ENCODE data around the gene ADD1.
"Not testable (repeated sequence)": the region's sequence is repeated elsewhere in the genome, so short reads cannot be mapped to it uniquely, and the experiment has no call there.

Gene ADD1

DNA sequence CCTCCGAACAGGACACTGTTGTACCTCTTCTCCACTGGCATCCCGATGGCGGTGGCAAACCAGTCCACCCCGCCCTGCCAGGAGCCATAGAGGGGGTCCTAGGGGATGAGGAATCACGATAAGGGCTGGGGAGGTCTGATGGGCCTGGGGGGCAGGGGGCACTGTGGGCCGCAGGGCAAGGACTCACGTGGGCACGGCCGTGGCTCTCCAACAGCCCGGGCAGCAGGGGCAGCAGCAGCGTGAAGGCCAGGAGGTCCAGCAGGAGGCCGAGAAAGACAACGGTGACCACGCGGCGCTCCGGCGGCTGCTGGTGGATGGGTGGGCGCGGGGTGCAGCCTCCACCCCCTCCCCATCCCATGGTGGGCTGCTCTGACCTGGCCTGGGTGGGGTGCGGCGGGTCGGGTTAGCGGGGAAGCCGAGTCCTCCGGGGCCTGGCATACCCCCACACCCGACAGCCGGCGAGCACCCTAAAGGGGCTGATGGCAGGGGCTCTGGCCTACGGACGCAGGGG is 90.0 kb downstream of the ADD1 start:
- peaks cover 11% of the 10 kb centered on the region for H3K4me1 ChIP-seq (ENCODE audit: control insufficient read depth, insufficient read depth, low read length)
- H3K9me3 ChIP-seq (ENCODE audit: control insufficient read depth, insufficient read depth, low read length): no peaks in the 10 kb centered on the region
- peak overlapping the region; percentile 58 for H3K4me3 ChIP-seq (ENCODE audit: low read depth, low read length)
- H3K9ac ChIP-seq (ENCODE audit: low read depth, low read length): no peak overlapping the region
- no peak overlapping the region for H3K27ac ChIP-seq (ENCODE audit: low read depth, low read length)
- no peaks in the 10 kb centered on the region for H3K27me3 ChIP-seq (ENCODE audit: control insufficient read depth, insufficient read depth, low read length)
- H3K36me3 ChIP-seq (ENCODE audit: control insufficient read depth, insufficient read depth, low read length): peaks cover 57% of the 10 kb centered on the region

- Histone ChIP-seq H3K4me3 (ENCODE audit: low read depth, low read length) (peak overlapping the region; percentile 94), H3K9me3 (ENCODE audit: control insufficient read depth, insufficient read depth, low read length) (no peaks in the 10 kb centered on the region), H3K4me1 (ENCODE audit: control insufficient read depth, insufficient read depth, low read length) (peaks cover 11% of the 10 kb centered on the region), H3K9ac (ENCODE audit: low read depth, low read length) (peak overlapping the region; percentile 80; the same call in 1 of the 2 replicates), H3K27ac (ENCODE audit: low read depth, low read length) (no peak overlapping the region), H3K27me3 (ENCODE audit: control insufficient read depth, insufficient read depth, low read length) (no peaks in the 10 kb centered on the region), H3K36me3 (ENCODE audit: control insufficient read depth, insufficient read depth, low read length) (peaks cover 57% of the 10 kb centered on the region)
These were observed 90.6 kb downstream of the ADD1 start for GRCh38 chr4:2934077-2934812.

DNA sequence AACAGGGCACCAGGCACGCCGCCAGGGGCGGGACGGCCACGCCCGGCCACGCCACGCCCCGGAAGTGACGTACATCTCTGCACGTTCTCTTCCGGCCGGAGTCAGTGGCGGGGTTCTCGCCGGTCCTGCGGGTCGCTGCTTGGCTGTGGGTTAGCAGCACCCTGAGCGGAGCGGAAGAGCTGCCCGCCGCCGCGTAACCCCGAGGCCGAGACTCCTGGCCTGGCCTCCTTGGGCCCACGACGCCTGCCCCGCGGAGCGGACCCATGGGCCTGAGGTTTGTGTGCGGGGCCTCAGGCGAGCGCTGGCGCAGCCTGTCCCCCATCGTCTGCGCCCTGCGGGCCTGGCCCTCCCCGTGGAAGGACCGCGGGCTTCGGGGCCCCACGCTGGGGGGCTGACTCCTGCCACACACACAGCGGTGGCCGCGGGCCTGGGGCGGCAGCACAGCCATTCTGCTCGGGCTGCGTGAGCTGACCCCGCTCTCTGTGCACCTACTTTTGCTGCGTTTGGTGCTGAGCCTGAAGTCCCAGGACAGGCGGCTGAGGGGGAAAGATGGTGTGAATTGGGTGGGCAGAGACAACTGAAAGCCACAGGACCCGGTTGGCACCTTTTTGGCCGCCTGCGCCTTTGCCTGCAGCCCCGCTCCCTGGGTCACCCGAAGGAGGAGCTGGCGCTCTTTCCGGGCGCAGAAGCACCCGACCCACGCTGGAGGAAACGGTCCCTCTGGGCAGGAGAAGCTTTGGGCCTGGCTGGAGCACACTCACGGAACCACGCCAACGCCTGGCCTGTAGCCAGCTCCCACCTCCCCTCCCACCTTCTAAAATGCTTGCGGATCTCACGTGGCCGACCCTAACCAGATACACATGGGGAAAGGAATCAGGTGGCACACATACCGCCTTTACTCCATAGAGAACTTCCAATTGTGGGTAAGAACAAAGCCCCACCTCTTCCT is 91.4 kb downstream of the ADD1 start:
- Histone ChIP-seq H3K27me3 (ENCODE audit: control insufficient read depth, insufficient read depth, low read length) (no peaks in the 10 kb centered on the region), H3K27ac (ENCODE audit: low read depth, low read length) (peak overlapping the region; percentile 72), H3K4me3 (ENCODE audit: low read depth, low read length) (peak overlapping the region; percentile 94), H3K9me3 (ENCODE audit: control insufficient read depth, insufficient read depth, low read length) (no peaks in the 10 kb centered on the region), H3K36me3 (ENCODE audit: control insufficient read depth, insufficient read depth, low read length) (peaks cover 57% of the 10 kb centered on the region), H3K9ac (ENCODE audit: low read depth, low read length) (peak overlapping the region; percentile 80), H3K4me1 (ENCODE audit: control insufficient read depth, insufficient read depth, low read length) (peaks cover 11% of the 10 kb centered on the region)

GRCh38 chr4:2935762-2936743 is 92.4 kb downstream of the ADD1 start:
- no peaks in the 10 kb centered on the region for H3K27me3 ChIP-seq (ENCODE audit: control insufficient read depth, insufficient read depth, low read length)
- H3K4me1 ChIP-seq (ENCODE audit: control insufficient read depth, insufficient read depth, low read length): peaks cover 11% of the 10 kb centered on the region
- peak overlapping the region; percentile 72 for H3K27ac ChIP-seq (ENCODE audit: low read depth, low read length)
- H3K36me3 ChIP-seq (ENCODE audit: control insufficient read depth, insufficient read depth, low read length): peaks cover 57% of the 10 kb centered on the region
- no peaks in the 10 kb centered on the region for H3K9me3 ChIP-seq (ENCODE audit: control insufficient read depth, insufficient read depth, low read length)
- H3K9ac ChIP-seq (ENCODE audit: low read depth, low read length): peak overlapping the region; percentile 80; the same call in 1 of the 2 replicates
- peak overlapping the region; percentile 94 for H3K4me3 ChIP-seq (ENCODE audit: low read depth, low read length)

- Histone ChIP-seq H3K4me3 (ENCODE audit: low read depth, low read length) (no peak overlapping the region), H3K4me1 (ENCODE audit: control insufficient read depth, insufficient read depth, low read length) (peaks cover 11% of the 10 kb centered on the region), H3K9ac (ENCODE audit: low read depth, low read length) (no peak overlapping the region), H3K36me3 (ENCODE audit: control insufficient read depth, insufficient read depth, low read length) (peaks cover 58% of the 10 kb centered on the region), H3K27ac (ENCODE audit: low read depth, low read length) (no peak overlapping the region), H3K9me3 (ENCODE audit: control insufficient read depth, insufficient read depth, low read length) (no peaks in the 10 kb centered on the region), H3K27me3 (ENCODE audit: control insufficient read depth, insufficient read depth, low read length) (no peaks in the 10 kb centered on the region)
These were observed 93.1 kb downstream of the ADD1 start for GRCh38 chr4:2936773-2937145.

GRCh38 chr4:2937146-2937857 is 93.7 kb downstream of the ADD1 start:
- H3K9me3 ChIP-seq (ENCODE audit: control insufficient read depth, insufficient read depth, low read length): no peaks in the 10 kb centered on the region
- H3K36me3 ChIP-seq (ENCODE audit: control insufficient read depth, insufficient read depth, low read length): peaks cover 61% of the 10 kb centered on the region
- H3K27ac ChIP-seq (ENCODE audit: low read depth, low read length): no peak overlapping the region
- no peak overlapping the region for H3K4me3 ChIP-seq (ENCODE audit: low read depth, low read length)
- H3K4me1 ChIP-seq (ENCODE audit: control insufficient read depth, insufficient read depth, low read length): peaks cover 11% of the 10 kb centered on the region
- no peaks in the 10 kb centered on the region for H3K27me3 ChIP-seq (ENCODE audit: control insufficient read depth, insufficient read depth, low read length)
- no peak overlapping the region for H3K9ac ChIP-seq (ENCODE audit: low read depth, low read length)

DNA sequence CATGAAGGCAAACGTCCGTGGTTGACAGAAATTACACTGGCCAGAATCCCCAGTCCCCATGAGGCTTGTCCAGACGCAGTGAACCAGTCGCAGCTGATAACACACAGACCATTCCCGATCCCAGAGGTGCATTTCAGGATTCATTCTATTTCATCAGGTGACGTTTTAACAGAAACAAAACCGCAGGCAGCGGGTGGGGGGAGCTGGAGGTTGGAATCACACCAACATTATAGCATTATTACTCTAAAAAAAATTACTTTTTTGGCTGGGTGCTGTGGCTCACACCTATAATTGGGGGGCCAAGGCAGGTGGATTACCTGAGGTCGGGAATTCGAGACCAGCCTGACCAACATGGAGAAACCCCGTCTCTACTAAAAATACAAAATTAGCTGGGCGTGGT is 94.3 kb downstream of the ADD1 start:
- Histone ChIP-seq H3K27ac (ENCODE audit: low read depth, low read length) (no peak overlapping the region), H3K36me3 (ENCODE audit: control insufficient read depth, insufficient read depth, low read length) (peaks cover 67% of the 10 kb centered on the region), H3K4me1 (ENCODE audit: control insufficient read depth, insufficient read depth, low read length) (peaks cover 11% of the 10 kb centered on the region), H3K27me3 (ENCODE audit: control insufficient read depth, insufficient read depth, low read length) (no peaks in the 10 kb centered on the region), H3K9ac (ENCODE audit: low read depth, low read length) (no peak overlapping the region), H3K9me3 (ENCODE audit: control insufficient read depth, insufficient read depth, low read length) (no peaks in the 10 kb centered on the region), H3K4me3 (ENCODE audit: low read depth, low read length) (no peak overlapping the region)

DNA sequence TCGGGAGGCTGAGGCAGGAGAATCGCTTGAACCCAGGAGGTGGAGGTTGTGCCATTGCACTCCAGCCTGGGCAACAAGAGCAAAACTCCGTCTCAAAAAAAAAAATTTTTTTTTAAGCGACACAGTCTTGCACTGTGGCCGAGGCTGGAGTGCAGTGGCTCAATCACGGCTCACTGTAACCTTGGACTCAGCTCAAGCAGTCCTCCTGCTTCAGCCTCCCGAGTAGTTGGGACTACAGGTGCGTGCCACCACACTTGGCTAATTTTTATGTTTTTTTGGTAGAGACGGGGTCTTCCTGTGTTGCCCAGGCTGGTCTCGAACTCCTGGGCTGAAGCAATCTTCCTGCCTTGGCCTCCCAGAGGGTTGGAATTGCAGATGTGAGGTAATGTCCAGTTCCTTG is 94.8 kb downstream of the ADD1 start:
- H3K27me3 ChIP-seq (ENCODE audit: control insufficient read depth, insufficient read depth, low read length); H3K27ac ChIP-seq (ENCODE audit: low read depth, low read length); H3K9me3 ChIP-seq (ENCODE audit: control insufficient read depth, insufficient read depth, low read length); H3K4me3 ChIP-seq (ENCODE audit: low read depth, low read length); H3K9ac ChIP-seq (ENCODE audit: low read depth, low read length): not testable (repeated sequence)
- Histone ChIP-seq H3K36me3 (ENCODE audit: control insufficient read depth, insufficient read depth, low read length) (peaks cover 68% of the 10 kb centered on the region), H3K4me1 (ENCODE audit: control insufficient read depth, insufficient read depth, low read length) (peaks cover 11% of the 10 kb centered on the region)

DNA sequence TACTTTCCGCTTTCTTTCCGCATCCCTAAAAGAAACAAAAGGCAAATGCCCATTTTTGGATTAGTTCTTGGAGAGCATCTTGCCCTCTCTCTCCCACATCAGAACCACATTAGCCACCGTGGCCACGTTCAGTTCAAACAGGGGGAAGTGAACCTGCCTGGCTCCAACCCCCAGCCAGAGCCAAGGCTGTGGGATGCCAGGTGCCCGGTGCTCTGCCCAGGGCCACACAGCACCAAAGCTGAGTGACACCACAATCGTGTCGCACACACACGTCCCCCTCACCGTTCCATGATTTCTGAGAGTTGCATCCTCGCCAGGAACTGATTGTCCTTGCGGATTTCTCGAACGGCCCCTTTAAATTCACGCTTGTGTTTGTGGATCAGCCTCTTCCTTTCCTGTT is 95.3 kb downstream of the ADD1 start:
- Histone ChIP-seq H3K27ac (ENCODE audit: low read depth, low read length) (no peak overlapping the region), H3K27me3 (ENCODE audit: control insufficient read depth, insufficient read depth, low read length) (no peaks in the 10 kb centered on the region), H3K36me3 (ENCODE audit: control insufficient read depth, insufficient read depth, low read length) (peaks cover 73% of the 10 kb centered on the region), H3K4me1 (ENCODE audit: control insufficient read depth, insufficient read depth, low read length) (peaks cover 11% of the 10 kb centered on the region), H3K4me3 (ENCODE audit: low read depth, low read length) (no peak overlapping the region), H3K9ac (ENCODE audit: low read depth, low read length) (no peak overlapping the region), H3K9me3 (ENCODE audit: control insufficient read depth, insufficient read depth, low read length) (no peaks in the 10 kb centered on the region)

All from HUES48 (cell line).